Neuronal stem cell (in vitro differentiated cells): Measurements from ENCODE around the gene GNAQ.

Source experiments
- DNase-seq: peaks from one replicate; pipeline ENCODE4 v3.0.0-alpha.2; 2013; ENCODE audit warnings: low spot score
- H2AFZ ChIP-seq: one replicate; pipeline ENCODE4 v1.6.1; 2013; ENCODE audit warnings: mild to moderate bottlenecking, low read length, inconsistent platforms
- H2AK5ac ChIP-seq: 2 replicates; pipeline ENCODE4 v1.6.1; 2013; ENCODE audit warnings: low read depth, mild to moderate bottlenecking, inconsistent platforms, low read length, moderate library complexity, mixed read lengths
- H2BK120ac ChIP-seq: 2 replicates; pipeline ENCODE4 v1.6.1; 2013; ENCODE audit warnings: low read depth, mild to moderate bottlenecking, inconsistent platforms, low read length, moderate library complexity, mixed read lengths
- H2BK12ac ChIP-seq: one replicate; pipeline ENCODE4 v1.6.1; 2013; ENCODE audit warnings: low read length, inconsistent platforms
- H2BK15ac ChIP-seq: 2 replicates; pipeline ENCODE4 v1.6.1; 2013; ENCODE audit warnings: mild to moderate bottlenecking, low read length, inconsistent platforms, mixed read lengths
- H2BK5ac ChIP-seq: one replicate; pipeline ENCODE4 v1.6.1; 2013; ENCODE audit warnings: inconsistent platforms, mild to moderate bottlenecking, low read length, moderate library complexity
- H3K14ac ChIP-seq: one replicate; pipeline ENCODE4 v1.6.1; 2013; ENCODE audit warnings: low read length, inconsistent platforms
- H3K18ac ChIP-seq: 2 replicates; pipeline ENCODE4 v1.6.1; 2013; ENCODE audit warnings: low read length, inconsistent platforms
- H3K23ac ChIP-seq: 2 replicates; pipeline ENCODE4 v1.6.1; 2013; ENCODE audit warnings: low read depth, mild to moderate bottlenecking, mixed read lengths, low read length, inconsistent platforms; ENCODE audit not compliant: poor library complexity
- H3K27ac ChIP-seq: replicated peaks from 3 replicates; pipeline ENCODE4 v1.5.1; 2013; ENCODE audit warnings: low read length, inconsistent platforms
- H3K27me3 ChIP-seq, 3 experiments: 2 replicates each; pipeline ENCODE4 v1.6.1; 2013; ENCODE audit warnings: low read length in 3 of 3, mild to moderate bottlenecking in 2 of 3, inconsistent platforms in 1 of 3, low read depth in 1 of 3, mixed read lengths in 1 of 3, moderate library complexity in 1 of 3; ENCODE audit not compliant: control insufficient read depth in 3 of 3, insufficient read depth in 3 of 3
- H3K36me3 ChIP-seq, 2 donors: replicated peaks in 1 of 2; 2 replicates each; pipeline ENCODE4 v1.6.1; 2013; ENCODE audit warnings: low read length in 2 of 2; ENCODE audit not compliant: control insufficient read depth in 2 of 2, insufficient read depth in 2 of 2
- H3K4ac ChIP-seq: 2 replicates; pipeline ENCODE4 v1.6.1; 2013; ENCODE audit warnings: inconsistent platforms, mild to moderate bottlenecking, low read length, moderate library complexity
- H3K4me1 ChIP-seq, 2 donors: 1 replicate in 1 of 2; 2 replicates in 1 of 2; pipeline ENCODE4 v1.6.1; 2013; ENCODE audit warnings: low read length in 2 of 2, low read depth in 1 of 2; ENCODE audit not compliant: control insufficient read depth in 2 of 2, insufficient read depth in 1 of 2
- H3K4me2 ChIP-seq: one replicate; pipeline ENCODE4 v1.6.1; 2013; ENCODE audit warnings: mild to moderate bottlenecking, low read length, inconsistent platforms; ENCODE audit not compliant: insufficient read depth, poor library complexity, severe bottlenecking
- H3K4me3 ChIP-seq, 2 donors: 2 replicates each; pipeline ENCODE4 v1.5.1; 2013; ENCODE audit warnings: low read length in 2 of 2, mild to moderate bottlenecking in 2 of 2, inconsistent platforms in 1 of 2, moderate library complexity in 1 of 2
- H3K79me1 ChIP-seq: one replicate; pipeline ENCODE4 v1.6.1; 2013; ENCODE audit warnings: low read depth, mild to moderate bottlenecking, inconsistent platforms, low read length, moderate library complexity
- H3K9ac ChIP-seq: one replicate; pipeline ENCODE4 v1.6.1; 2013; ENCODE audit warnings: mild to moderate bottlenecking, low read depth, low read length, inconsistent platforms; ENCODE audit not compliant: poor library complexity
- H3K9me3 ChIP-seq, 2 donors: replicated peaks in 1 of 2; 2 replicates each; pipeline versions ENCODE3 to v1.6.1; 2013; ENCODE audit warnings: low read length in 2 of 2, mild to moderate bottlenecking in 2 of 2, inconsistent platforms in 1 of 2, low read depth in 1 of 2, mixed read lengths in 1 of 2, moderate library complexity in 1 of 2; ENCODE audit not compliant: control insufficient read depth in 2 of 2, insufficient read depth in 1 of 2
- H4K8ac ChIP-seq: one replicate; pipeline ENCODE4 v1.6.1; 2013; ENCODE audit warnings: low read depth, mild to moderate bottlenecking, inconsistent platforms, low read length, moderate library complexity
- H4K91ac ChIP-seq: one replicate; pipeline ENCODE4 v1.6.1; 2013; ENCODE audit warnings: low read length, low read depth, mild to moderate bottlenecking, inconsistent platforms; ENCODE audit not compliant: poor library complexity
- WGBS, 2 donors: extraction: QIAGEN DNeasy Blood & Tissue Kit; methylation state at CpG; one replicate each; pipeline ENCODE4 v1.1.7; 2013; ENCODE audit warnings: missing lambda C conversion rate in 2 of 2, mixed read lengths in 1 of 2; ENCODE audit not compliant: insufficient read length in 2 of 2, insufficient replicate concordance in 1 of 2; ENCODE audit errors: extremely low coverage in 2 of 2; 5-methylcytosine and 5-hydroxymethylcytosine counted together

Gene GNAQ

GRCh38 chr9:78030296-78030552 lies 1.4 kb downstream of the GNAQ start:
- peak overlapping the region; percentile 94 for H3K9ac ChIP-seq
- no peak overlapping the region for H3K14ac ChIP-seq
- H3K4me2 ChIP-seq: peak overlapping the region; percentile 75
- H3K18ac ChIP-seq: peak overlapping the region; percentile 93
- no peak overlapping the region for H3K4ac ChIP-seq
- H2AK5ac ChIP-seq: peak overlapping the region; percentile 26
- H3K4me3 ChIP-seq: peak overlapping the region; percentile 91 to 96
- H4K91ac ChIP-seq: peak overlapping the region; percentile 9
- peaks cover 5% of the 10 kb centered on the region for H3K79me1 ChIP-seq
- H4K8ac ChIP-seq: no peak overlapping the region
- H3K27me3 ChIP-seq: no peaks in the 10 kb centered on the region
- H3K23ac ChIP-seq: no peak overlapping the region
- no peak overlapping the region for H2BK120ac ChIP-seq
- peak overlapping the region; percentile 69 for H3K27ac ChIP-seq
- H3K9me3 ChIP-seq: no peaks in the 10 kb centered on the region
- H2AFZ ChIP-seq: peak overlapping the region; percentile 84
- no peak for DNase-seq
- H2BK5ac ChIP-seq: peak overlapping the region; percentile 88
- H2BK12ac ChIP-seq: no peak overlapping the region
- peak overlapping the region; percentile 96 for H2BK15ac ChIP-seq
- no peaks in the 10 kb centered on the region for H3K36me3 ChIP-seq
- peaks cover 2 to 11% of the 10 kb centered on the region in 2 donors for H3K4me1 ChIP-seq
- no CpG with 5 or more reads among the region's 8 CpGs for WGBS, 2 donors

- Histone ChIP-seq H3K27ac (peak overlapping the region; percentile 69), H3K36me3 (no peaks in the 10 kb centered on the region), H3K4ac (no peak overlapping the region), H3K79me1 (peaks cover 5% of the 10 kb centered on the region), H4K8ac (no peak overlapping the region), H2BK12ac (no peak overlapping the region), H2AFZ (peak overlapping the region; percentile 84), H3K14ac (no peak overlapping the region), H3K4me2 (peak overlapping the region; percentile 75), H2AK5ac (no peak overlapping the region), H2BK5ac (no peak overlapping the region), H3K4me1 (peaks cover 2 to 11% of the 10 kb centered on the region in 2 donors), H4K91ac (no peak overlapping the region), H2BK15ac (no peak overlapping the region), H3K9ac (no peak overlapping the region), H3K4me3 (peak overlapping the region; percentile 91 to 96), H3K27me3 (no peaks in the 10 kb centered on the region), H3K18ac (no peak overlapping the region), H2BK120ac (no peak overlapping the region), H3K9me3 (no peaks in the 10 kb centered on the region), H3K23ac (no peak overlapping the region)
- no peak for DNase-seq
- WGBS, 2 donors: no CpG with 5 or more reads among the region's 7 CpGs
These were observed 1.9 kb downstream of the GNAQ start for GRCh38 chr9:78029551-78030295.

GRCh38 chr9:78028926-78029325 lies 2.7 kb downstream of the GNAQ start:
- peaks cover 5% of the 10 kb centered on the region for H3K79me1 ChIP-seq
- no peak overlapping the region for H4K8ac ChIP-seq
- H3K4me1 ChIP-seq: peaks cover 2 to 11% of the 10 kb centered on the region in 2 donors
- no peak overlapping the region for H3K18ac ChIP-seq
- H2BK15ac ChIP-seq: no peak overlapping the region
- H2BK12ac ChIP-seq: no peak overlapping the region
- no peak overlapping the region for H3K4ac ChIP-seq
- no peak overlapping the region for H2AFZ ChIP-seq
- H3K9me3 ChIP-seq: peaks cover 0 to 5% of the 10 kb centered on the region in 2 donors
- H3K4me2 ChIP-seq: no peak overlapping the region
- H2BK5ac ChIP-seq: no peak overlapping the region
- no peak overlapping the region for H4K91ac ChIP-seq
- H2BK120ac ChIP-seq: no peak overlapping the region
- no peak for DNase-seq
- no peak overlapping the region for H3K27ac ChIP-seq
- no CpG with 5 or more reads among the region's 1 CpG for WGBS, 2 donors
- no peaks in the 10 kb centered on the region for H3K36me3 ChIP-seq
- no peak overlapping the region for H3K14ac ChIP-seq
- no peak overlapping the region for H2AK5ac ChIP-seq
- no peaks in the 10 kb centered on the region for H3K27me3 ChIP-seq
- H3K9ac ChIP-seq: no peak overlapping the region
- H3K23ac ChIP-seq: no peak overlapping the region
- H3K4me3 ChIP-seq: peak overlapping the region in 1 of 2 donors; percentile 96

GRCh38 chr9:78026947-78027346 lies 4.7 kb downstream of the GNAQ start:
- Histone ChIP-seq H3K4me2 (no peak overlapping the region), H3K23ac (no peak overlapping the region), H3K4me3 (no peak overlapping the region), H3K79me1 (peaks cover 5% of the 10 kb centered on the region), H3K4ac (no peak overlapping the region), H3K27ac (no peak overlapping the region), H3K4me1 (peaks cover 4 to 16% of the 10 kb centered on the region in 2 donors), H2BK12ac (no peak overlapping the region), H4K91ac (no peak overlapping the region), H3K14ac (no peak overlapping the region), H3K9me3 (peaks cover 0 to 6% of the 10 kb centered on the region in 2 donors), H3K9ac (no peak overlapping the region), H3K27me3 (no peaks in the 10 kb centered on the region), H4K8ac (no peak overlapping the region), H2AFZ (no peak overlapping the region), H2AK5ac (no peak overlapping the region), H2BK120ac (no peak overlapping the region), H2BK15ac (no peak overlapping the region), H3K36me3 (peaks cover 0 to 3% of the 10 kb centered on the region in 2 donors), H2BK5ac (no peak overlapping the region), H3K18ac (no peak overlapping the region)
- DNase-seq: no peak
